GM19324 (cell line): ENCODE data around the gene CCDC7.
"Not testable (repeated sequence)": the region's sequence is repeated elsewhere in the genome, so short reads cannot be mapped to it uniquely, and the experiment has no call there.

ENCODE experiments used
- ATAC-seq: cut with Tn5 transposase; IDR thresholded peaks from one replicate; pipeline ENCODE4 v1.9.1; 2021; ENCODE audit warnings: mild to moderate bottlenecking, moderate library complexity; ENCODE audit not compliant: unreplicated experiment, low FRiP score

The CCDC7 gene

DNA sequence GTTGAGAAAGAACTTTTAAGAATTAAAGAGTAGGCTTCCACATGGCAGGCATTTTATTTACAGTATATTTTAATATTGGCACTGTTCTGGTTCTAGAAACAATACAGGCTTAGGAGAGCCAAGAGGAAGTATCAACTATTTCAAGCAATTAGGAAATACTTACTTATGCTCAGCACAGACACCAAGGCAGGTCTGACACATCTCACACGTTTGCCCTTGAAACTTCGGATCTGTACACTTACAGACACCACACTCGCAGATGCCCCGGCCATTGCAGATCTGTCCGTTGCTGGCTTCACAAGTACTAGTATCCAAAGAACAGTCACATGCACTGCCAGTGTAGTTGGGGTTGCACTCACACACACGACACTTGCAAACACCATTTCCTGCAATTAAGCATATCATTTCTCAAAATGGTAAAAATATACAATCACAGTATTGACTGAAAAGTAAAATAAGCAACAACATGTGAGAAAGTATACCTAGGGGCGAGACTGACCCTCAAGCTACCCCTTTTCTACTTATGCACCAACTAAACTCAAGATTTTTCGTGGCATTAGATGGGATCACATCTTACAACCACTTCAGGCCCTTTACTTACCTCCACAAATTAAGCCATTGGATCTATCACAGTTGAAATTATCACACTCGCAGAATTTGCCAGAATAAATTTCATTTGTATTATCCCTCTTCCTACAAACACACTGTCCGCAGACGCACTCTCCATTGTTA is 465.5 kb downstream of the CCDC7 start:
- ATAC-seq, result no peak

DNA sequence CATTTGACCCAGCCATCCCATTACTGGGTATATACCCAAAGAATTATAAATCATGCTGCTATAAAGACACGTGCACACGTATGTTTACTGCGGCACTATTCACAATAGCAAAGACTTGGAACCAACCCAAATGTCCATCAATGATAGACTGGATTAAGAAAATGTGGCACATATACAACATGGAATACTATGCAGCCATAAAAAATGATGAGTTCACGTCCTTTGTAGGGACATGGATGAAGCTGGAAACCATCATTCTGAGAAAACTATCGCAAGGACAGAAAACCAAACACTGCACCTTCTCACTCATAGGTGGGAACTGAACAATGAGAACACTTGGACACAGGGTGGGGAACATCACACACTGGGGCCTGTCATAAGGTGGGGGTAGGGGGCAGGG is 471.9 kb downstream of the CCDC7 start:
- not testable (repeated sequence) for ATAC-seq

DNA sequence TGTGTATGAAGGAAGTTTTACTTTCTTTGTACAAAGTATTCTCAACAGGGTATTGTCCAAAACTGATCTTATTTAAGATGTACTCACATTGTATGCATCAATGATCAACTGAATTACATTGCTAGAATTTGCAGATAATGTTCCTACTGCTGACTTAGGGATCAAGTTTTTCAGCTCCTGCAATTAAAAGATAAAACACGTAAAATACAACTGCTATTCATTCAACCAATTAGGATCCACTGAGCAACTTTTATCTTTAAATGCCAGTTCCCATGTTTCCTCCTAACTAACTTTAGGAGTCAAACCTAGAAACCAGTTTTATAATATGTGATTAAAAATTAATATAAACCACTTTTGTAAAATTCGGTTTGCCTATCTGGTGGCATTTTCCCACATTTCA is 476.2 kb downstream of the CCDC7 start:
- no peak for ATAC-seq

DNA sequence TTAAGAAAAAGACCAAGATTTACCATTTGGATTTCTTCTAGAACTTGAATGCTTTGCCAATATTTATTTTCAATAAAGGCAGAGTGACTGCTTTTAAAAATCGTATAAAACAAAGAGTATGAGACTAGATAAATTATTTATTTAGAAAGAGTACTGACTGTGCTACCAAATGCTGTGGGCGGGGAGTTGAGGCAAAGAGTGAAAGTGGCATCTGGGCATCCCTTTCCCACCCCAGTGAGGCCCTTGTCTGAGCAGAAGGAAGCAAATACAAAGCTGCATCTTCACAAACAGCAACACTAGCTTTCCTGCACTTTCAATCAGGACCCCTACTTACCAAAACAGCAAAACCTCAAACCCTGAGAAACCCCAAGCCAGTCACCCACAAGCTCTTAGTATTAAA is 477.2 kb downstream of the CCDC7 start:
- ATAC-seq, result no peak

DNA sequence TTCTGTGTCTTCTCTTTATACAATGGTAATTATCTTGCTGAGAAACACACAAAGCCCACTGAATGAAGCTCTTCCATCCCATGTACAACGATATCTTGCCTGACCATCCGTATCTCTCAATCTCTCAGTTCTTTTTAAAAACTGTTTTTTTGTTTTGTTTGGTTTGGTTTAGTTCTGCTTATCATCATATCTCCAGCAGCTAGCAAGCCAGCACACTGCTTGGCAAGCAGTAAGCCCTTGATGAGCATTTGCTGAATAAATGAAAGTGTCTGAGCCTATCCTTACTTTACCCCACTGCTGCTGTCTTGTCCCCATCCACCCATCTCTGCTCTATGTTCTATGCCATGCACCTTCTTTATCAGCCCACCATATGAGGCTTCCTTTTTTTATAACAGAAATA is 477.9 kb downstream of the CCDC7 start:
- no peak for ATAC-seq
